ENCODE data around the gene NR3C1.

NR3C1 gene

DNA sequence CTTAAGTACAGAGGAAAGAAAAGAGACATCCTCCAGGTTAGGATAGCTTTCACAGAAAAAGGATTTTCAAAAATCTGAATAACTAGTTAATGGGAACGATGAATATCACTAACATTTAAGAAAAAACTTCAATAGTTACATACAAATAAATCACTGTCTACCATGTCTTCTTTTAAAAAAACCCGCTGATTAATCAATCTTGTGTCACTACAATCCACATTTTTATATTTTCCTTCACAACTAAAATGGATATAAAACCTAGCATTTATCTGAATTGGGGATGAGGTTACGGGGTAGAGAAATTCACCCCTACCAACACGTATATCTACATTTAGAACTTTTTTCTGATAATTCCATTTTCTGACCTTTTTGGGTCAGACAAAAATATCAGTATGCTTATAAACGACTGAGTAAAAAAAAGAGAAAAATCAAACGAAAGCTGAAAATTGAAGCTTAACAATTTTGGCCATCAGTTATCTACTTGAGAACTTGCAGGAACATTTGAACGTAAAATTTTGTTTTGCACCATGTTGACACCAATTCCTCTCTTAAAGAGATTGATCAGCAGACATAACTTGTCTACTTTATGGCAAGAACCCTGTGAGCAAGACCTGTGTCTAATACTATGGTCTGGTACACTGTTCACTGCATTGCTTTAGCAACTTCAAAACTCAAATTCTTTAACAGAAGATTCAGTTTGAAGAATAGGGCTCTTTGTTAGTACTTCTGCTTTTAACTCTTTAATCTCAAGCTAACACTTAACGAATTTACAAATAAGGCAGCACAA is 4.8 kb downstream of the NR3C1 start:
- no peak for DNase-seq (ENCODE audit: low read depth)

DNA sequence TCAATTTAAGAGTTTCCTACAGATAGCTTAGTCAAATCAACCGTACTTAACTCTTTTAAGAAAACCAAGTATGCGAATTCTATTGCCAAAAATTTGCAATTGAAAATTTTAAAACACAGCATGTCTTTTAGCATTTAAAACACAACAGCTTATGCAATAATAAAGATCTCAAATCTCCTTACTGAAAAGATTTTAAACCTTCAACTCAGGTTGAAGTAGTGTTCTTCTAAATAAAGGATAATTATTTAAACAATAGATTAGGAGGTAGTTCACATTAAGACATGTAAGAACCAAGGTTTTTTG is 5.5 kb downstream of the NR3C1 start:
- DNase-seq (ENCODE audit: low read depth): no peak

DNA sequence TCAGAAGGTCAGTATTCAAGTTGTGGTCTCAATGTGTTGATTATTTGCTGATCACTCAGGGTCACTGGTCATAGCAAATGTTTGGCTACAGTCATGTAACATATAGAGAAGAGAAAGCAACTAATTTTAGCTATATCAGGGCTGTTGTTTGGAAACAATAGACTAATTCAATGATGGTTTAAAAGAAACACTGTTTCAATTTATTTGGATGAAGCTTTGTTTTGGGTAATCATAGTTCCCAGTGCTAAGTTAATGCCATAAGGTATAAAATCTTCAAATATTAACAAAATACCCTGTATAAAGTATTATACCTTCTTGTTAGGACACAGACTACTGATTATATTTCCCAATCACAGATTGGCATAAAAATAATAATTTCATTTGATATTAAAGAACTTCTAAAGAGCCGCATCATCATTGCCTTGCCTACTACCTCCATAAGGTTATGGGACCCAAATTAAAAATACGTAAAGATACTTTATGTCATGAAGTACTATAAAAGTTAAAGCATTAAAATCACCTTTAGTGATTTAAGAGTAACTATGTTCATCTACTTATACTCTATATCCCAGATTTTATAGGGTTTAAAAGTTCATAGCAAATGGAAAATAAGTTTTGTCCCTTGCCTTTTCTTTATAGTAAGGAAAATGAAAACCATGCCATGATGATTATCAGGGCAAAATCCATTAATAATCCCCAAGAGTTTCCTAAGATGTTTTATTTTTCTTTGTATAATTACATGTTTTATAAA is 6.0 kb downstream of the NR3C1 start:
- no peak for DNase-seq (ENCODE audit: low read depth)

DNA sequence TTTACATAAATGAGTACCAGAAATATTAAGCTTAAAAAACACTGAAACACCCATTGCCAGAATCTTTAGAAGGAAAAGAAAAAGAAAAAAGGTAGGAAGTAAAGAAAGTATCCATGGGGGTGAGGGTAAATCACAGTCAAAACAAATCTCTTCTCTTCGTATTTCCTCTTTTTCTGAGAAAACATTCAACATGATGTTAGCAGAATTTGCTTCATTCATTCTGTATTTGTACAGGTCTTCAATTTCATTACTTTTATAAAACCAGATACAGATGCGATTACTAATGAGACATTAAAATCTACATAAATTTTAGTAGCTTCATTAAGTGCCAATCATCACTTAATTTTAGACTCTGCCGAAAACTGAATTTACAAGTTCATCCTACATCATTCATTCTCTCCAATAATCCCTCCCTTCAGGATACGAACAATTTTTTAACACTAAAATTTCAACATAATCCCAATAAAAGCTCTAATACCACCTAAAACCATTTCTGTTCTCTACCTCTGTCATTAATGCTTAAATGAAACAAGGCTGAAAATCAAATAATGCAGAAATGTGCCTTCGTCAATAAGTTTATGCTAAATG is 7.0 kb downstream of the NR3C1 start:
- DNase-seq (ENCODE audit: low read depth): no peak

DNA sequence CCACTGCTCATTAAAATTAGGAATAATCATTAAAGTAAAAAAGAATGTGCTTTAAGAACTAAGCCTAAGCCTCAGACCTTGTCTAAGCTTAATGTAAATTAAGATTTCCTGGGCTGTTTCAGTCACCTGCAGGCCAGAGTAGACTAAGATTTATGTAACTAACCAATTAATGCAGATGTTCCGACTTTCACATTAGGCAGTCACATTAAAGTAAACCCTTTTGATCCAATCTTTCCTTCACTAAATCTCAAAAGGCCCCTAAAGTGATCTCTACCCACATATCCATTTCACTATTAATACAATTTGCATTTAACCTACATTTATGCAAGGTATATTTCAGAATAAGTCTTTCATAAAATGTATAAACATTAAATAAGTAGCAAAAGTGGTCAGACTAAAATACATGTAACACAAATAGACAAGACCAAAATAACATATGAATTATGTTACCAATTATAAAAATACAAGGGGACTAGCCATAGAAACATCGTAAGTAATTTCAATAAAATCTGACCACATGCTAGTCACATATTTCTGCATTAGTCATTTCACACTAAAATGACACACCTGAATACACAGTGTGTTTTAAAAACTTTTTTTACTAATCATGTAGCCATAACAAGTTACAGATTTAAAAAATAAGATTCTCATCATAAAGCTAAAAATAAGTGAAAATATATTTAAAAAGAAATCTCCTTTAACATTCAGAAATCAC is 7.7 kb downstream of the NR3C1 start:
- DNase-seq (ENCODE audit: low read depth): no peak

DNA sequence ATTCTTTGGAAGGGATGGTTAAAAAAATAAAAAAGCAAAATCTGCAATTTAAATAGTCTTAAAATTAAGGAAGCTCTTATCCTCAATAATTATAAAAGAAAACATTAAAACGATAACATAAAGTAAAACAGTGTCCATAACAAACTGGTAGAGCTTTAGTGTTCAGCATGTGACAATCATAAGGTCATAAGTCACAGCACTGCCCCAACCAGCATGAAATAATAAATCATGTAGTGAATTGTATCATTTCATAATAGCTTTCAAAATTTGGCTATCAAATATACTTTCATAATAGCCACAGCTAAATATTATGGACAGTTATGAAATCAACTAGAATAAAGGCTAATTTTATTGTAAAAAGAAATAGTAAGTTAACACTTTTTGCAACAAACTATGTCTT is 10.0 kb downstream of the NR3C1 start:
- DNase-seq (ENCODE audit: low read depth): no peak

DNA sequence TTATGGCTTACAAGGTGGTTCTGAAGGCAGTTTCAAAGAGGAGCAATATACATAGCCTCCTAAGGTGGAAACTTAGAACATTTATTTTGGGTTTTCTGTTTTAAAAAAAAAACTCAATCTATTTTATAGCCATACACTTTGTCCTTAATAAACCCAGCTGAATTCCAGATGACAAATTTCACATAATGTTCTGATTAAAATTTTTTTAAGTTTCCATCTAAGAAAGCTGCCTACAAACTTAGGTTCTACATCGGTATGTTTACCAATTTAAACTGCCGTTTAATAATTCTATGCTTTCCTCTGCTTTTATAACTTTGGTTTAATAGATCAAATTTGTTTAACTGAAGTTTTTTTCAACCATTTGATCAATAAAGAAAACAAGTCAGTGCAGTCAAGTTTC is 12.5 kb downstream of the NR3C1 start:
- no peak for DNase-seq (ENCODE audit: low read depth)

DNA sequence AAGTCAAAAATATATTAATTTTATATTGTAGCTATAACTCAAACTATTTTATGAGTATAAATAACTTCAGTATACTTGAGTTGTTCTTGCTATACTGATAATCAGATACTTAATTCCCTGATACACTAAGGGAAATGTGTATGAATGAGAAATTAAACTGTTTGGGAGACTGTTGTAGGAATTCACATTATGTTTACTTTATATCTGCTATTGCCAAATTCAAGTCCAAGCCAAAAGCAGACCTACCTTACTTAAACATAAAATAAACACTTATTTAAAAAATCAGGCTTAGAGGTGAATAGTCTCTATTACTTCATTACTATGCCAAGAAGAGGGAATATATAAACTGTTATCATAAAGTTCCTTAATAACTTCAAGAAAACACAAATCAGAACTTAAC is 13.2 kb downstream of the NR3C1 start:
- no peak for DNase-seq (ENCODE audit: low read depth)

DNA sequence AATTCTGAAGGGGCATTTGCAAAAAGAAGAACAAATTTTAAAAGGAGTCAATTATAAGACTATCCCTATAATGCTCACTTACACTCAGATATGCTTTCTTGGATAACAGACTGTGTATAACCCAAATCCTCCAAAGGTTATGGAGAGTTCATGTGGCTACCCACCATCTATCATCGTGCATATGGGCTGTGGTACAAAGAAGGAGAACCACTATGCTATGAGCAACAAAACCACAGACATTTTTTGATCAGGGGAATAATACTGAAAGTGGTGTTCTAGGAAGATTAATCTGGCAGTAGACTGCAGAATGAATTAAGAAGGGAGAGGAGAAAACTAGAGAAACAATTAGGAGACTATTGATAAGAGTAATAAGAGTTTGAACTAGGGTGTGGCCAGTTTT is 16.8 kb downstream of the NR3C1 start:
- no peak for DNase-seq (ENCODE audit: low read depth)

DNA sequence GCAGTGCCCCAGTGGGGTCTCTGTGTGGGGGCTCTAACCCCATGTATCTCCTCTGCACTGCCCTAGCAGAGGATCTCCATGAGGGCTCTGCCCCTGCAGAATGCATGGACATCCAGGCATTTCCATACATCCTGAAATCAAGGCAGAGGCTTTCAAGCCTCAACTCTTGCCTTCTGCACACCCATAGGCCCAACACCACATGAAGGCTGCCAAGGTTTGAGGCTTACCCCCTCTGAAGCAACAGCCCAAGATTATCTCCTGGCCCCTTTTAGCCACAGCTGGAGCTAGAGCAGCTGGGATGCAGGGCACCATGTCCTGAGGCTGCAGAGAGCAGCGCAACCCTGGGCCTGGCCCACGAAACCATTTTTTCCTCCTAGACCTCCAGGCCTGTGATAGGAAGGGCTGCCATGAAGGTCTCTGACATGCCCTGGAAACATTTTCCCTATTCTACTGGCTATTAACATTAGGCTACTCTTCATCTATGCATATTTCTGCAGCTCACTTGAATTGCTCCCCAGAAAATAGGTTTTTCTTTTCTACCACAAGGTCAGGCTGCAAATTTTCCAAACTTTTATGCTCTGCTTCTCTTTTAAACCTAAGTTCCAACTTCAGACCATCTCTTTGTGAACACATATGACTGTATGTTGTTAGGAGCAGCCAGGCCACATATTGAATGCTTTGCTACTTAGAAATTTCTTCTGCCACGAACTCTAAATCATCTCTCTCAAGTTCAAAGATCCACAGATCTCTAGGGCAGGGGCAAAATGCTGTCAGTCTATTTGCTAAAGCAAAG is 18.4 kb downstream of the NR3C1 start:
- no peak for DNase-seq (ENCODE audit: low read depth)

DNA sequence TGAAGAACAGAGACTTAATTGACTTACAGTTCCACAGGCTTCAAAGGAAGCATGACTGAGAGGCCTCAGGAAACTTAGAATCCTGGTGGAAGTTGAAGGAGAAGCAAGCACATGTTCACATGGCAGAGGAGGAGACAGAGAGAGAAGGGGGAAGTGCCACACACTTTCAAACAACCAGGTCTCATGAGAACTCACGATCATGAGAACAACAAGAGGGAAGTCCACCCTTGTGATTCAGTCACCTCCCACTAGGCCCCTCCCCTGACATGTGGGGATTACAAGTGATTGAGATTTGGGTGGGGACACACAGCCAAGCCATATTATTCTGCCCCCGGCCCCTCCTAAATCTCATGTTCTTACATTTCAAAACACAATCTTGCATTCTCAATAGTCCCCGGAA is 19.5 kb downstream of the NR3C1 start:
- no peak for DNase-seq (ENCODE audit: low read depth)

DNA sequence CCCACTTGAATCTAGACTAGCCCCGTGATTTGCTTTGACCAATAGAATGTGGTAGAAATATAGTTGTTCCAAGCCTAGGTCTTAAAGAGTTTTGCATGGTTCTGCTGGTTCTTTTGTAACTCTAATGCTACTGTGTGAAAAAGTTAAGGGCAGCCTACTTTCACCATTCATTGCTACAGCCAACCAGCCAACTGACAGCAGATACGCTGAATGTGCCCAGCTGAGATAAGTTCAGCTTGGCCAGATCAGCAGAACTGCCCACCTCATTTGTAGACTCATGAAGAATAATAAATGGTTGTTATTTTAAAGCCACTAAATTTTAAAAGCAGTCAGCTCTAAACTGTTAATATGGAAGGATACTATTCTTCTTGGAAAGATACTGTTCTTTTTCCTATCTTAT is 23.9 kb downstream of the NR3C1 start:
- no peak for DNase-seq (ENCODE audit: low read depth)

DNA sequence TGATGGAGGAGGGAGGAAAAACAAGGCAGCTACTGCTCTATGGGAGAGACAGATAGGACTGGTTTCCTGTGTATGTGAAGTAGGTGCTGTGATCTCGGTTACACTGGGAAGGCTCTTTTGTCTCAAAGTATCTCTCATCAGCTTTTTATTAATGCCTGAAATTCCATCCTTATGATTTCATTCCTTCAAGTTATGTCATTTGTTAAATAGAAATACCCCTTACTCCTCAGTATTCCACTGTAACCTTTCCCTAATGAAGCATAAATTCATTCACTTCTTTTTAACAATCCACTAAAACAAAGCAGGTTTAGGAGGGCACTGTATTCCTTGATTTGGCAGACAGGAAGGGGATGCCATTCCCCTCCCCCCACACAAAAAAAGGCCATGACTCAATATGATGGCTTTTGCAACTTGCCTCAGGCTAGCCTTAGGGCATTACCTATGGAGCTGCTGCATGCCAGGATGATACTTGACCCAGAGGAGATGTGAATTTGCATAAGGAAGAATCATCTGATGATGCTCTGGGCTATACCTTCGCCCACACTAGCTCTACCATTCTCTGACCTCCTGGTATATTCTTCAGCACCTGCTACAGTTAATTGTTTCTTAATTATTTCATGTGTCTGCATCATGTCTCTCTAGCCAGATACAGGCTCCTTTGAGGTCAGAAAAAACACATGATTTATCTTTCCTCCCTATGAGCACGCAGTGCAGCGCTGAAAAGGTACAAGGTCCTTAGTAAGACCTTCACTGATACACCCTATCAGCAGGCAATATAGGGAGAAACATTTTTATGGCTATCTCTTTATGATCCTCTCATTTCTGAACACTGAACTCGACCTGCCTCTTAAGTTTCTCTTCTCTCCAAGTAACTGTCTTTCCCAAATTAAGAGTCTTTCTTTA is 26.3 kb downstream of the NR3C1 start:
- no peak for DNase-seq (ENCODE audit: low read depth)

DNA sequence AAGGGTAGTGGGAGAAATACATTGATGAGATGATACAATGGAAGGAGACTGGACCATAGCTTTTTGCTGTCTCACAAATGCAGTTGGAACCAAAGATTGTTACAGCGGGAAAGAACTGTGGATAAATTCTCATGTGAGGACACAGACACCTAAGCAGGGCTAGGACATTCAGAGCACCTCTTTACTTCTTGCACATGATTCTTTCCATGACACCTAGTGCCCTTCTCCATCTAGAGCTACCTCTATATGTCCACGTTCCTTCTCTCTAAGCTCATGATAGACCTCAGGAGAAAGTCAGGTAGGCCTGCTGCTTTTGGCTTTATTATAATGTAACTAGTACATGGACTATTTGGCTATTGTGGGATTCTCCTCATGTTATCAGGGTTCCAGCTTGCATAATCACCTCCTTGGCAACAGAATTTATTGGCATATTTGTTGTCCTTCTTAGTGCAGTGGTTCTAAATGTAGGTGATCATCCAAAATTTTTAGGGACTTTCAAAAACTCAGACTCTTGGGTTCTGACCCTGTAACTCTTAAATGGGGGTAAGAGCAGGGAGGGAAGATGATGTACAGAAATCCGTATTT is 27.2 kb downstream of the NR3C1 start:
- no peak for DNase-seq (ENCODE audit: low read depth)

DNA sequence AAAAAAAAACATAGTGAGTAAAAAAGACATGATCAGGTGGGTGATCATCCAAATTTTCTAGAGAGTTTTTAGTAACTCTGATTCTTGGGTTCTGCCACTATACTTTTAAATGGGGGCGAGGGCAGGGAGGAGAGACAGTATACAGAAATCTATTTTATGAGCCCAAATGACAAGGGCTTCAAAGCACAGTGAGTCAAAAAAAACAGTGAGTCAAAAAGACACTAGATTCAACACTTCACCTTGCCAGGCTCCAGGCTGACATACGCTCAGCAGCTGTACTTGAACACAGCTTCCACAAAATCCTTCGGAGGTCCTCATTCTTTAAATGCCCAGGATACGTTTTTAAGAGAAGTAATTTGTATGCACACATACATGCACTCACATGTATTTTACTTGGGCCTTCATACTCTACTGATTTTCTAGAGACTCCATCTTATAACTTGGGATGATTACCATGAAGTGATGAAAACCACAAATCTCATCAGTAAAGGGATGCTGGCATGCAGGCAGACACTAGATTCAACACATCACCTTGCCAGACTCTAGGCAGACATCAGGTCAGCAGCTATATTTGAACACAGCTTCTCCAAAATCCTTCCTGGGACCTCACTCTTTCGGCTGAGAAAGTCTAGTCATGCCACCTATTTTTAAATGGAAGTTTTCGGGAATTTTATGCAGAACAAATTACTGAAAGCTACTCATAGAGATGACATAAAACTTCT is 28.8 kb downstream of the NR3C1 start:
- DNase-seq (ENCODE audit: low read depth): no peak

DNA sequence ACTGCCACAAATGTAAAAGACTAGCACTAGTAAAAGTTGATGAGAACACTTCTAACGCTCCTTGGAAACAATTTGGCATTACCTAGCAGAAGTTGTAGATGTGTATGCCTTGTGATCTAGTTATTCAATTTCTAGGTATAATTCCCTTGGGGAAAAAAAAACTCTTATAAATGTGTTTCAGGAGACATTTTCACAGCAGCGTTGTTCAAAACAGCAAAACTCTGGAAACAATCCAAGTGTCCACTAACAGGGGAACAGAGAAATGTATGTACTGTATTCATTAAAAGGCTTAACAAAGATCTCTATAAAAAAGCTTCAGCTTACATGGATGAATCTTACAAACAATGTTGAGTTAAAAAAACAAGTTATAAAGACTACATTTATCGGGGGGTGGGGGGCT is 30.4 kb downstream of the NR3C1 start:
- no peak for DNase-seq (ENCODE audit: low read depth)

DNA sequence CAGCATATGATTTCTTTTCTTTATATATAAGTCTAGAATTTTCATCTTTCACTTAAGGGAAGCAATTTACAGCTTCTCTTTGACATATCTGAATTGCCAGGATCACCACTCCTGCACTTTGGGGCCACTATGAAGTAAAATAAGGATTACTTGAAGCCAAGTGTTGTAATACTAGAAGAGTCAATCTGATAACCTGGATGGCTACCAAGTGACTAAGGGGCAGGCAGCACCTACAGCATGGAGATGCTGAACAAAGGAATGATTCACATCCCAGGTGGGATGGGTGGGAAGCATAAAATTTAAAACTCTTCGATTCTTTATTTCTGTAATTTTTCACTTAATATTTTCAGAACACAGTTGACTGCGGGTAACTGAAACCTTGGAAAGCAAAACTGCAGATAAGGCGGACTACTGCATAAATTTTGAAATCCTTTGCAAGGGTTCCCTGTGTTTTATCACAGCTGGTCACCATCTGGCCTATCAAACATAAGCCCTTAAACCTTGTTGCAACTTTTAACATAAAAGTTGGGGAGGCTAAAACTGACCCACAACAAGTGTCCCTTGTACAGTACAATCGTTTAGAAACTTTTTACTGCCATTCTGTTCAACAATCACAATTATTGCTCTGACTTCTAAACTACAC is 31.2 kb downstream of the NR3C1 start:
- no peak for DNase-seq (ENCODE audit: low read depth)

DNA sequence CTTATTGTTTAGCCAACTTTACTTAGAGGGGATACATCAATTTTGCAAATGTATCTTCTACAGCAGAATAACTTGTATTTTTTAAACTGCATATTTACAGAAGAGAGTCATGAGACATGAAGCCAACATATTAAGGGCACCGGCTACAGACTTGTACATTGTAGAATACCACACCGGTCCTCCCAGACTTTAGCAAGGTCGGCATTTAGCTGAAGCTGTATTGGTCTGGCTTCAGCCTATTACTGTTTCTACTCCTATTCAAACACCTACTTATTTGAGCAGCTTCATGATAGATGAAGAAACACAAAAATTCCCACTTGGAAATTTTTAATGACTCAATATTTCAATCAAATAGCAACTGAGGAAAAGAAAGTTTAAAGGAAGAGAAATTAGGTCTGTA is 33.0 kb downstream of the NR3C1 start:
- DNase-seq (ENCODE audit: low read depth): no peak

DNA sequence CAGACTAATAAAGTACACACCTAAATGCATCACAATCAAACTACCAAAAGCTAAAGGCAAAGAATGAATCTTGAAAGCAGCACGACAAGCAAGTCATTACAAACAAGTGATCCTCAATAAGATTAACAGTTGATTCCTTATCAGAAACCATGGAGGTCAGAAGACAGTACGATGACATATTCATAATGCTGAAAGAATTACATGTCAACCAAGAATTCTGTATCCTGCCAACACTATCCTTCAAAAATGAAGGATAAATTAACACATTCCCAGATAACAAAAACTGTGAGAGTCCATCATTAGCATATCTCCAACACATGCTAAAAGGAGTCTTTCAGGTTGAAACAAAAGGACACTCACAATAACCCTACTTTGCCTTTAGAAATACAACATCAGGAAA is 39.4 kb downstream of the NR3C1 start:
- DNase-seq (ENCODE audit: low read depth): no peak
